B cell (primary cell): ENCODE results near the gene CREM. TPM values are rescaled to one million over a fixed set of nuclear protein-coding genes. Genes with fewer than 3 reads are reported as not detected.

Source experiments
- ATAC-seq: fragments of 200-7000 bp; cut with Tn5 transposase; one replicate; pipeline ENCODE4 v1.10.0; 2021; ENCODE audit warnings: low read depth, mild to moderate bottlenecking, moderate number of reproducible peaks, moderate library complexity
- CTCF ChIA-PET: fragments of 350-600 bp; sonication (Branson Sonifier 250); formaldehyde crosslinking; loops from one replicate; lab custom pipeline; 2021; ENCODE audit warnings: antibody characterized with exemption, inconsistent platforms; lab: Charles Lee
- POLR2A ChIA-PET: fragments of 350-600 bp; sonication (Branson Sonifier 250); formaldehyde crosslinking; loops from one replicate; lab custom pipeline; 2021; ENCODE audit warnings: antibody characterized with exemption; lab: Charles Lee
- DNase-seq: peaks from one replicate; pipeline ENCODE4 v3.0.0; 2013
- H2AFZ ChIP-seq: 2 replicates; pipeline ENCODE4 v1.6.1; 2012; ENCODE audit warnings: mild to moderate bottlenecking, low read depth, low read length; ENCODE audit not compliant: insufficient read depth, poor library complexity, severe bottlenecking
- H3K27ac ChIP-seq, 2 donors: 1 replicate in 1 of 2; 2 replicates in 1 of 2; pipeline ENCODE4 v1.5.1; 2012 to 2013; ENCODE audit warnings: low read length in 2 of 2, mild to moderate bottlenecking in 2 of 2, moderate library complexity in 1 of 2
- H3K27me3 ChIP-seq, 4 experiments: fragments of 200-600 bp in 1 of 4; sonication (generic) in 1 of 4; replicated peaks in 1 of 4; 1 replicate in 2 of 4; 2 replicates in 2 of 4; pipeline versions ENCODE4 v1.6.1 to v1.7.0; 2013 to 2016; ENCODE audit warnings: low read length in 3 of 4, mild to moderate bottlenecking in 2 of 4, mixed read lengths in 1 of 4, moderate library complexity in 1 of 4; ENCODE audit not compliant: insufficient read depth in 4 of 4, control insufficient read depth in 3 of 4; ENCODE audit errors: control extremely low read depth in 1 of 4
- H3K36me3 ChIP-seq, 2 experiments: replicated peaks in 1 of 2; 1 replicate in 1 of 2; 2 replicates in 1 of 2; pipeline versions ENCODE4 v1.6.1 to v1.7.1; 2013; ENCODE audit warnings: low read length in 1 of 2; ENCODE audit not compliant: insufficient read depth in 2 of 2, control insufficient read depth in 1 of 2; ENCODE audit errors: control extremely low read depth in 1 of 2, extremely low read depth in 1 of 2
- H3K4me1 ChIP-seq, 2 donors: fragments of 200-600 bp in 1 of 2; sonication (generic) in 1 of 2; 1 replicate in 1 of 2; 2 replicates in 1 of 2; pipeline versions ENCODE4 v1.5.1 to v1.6.1; 2013 to 2017; ENCODE audit warnings: low read length in 2 of 2; ENCODE audit not compliant: control insufficient read depth in 2 of 2, insufficient read depth in 2 of 2
- H3K4me2 ChIP-seq: replicated peaks from 2 replicates; pipeline ENCODE3; 2012; ENCODE audit warnings: mild to moderate bottlenecking, low read depth, low read length; ENCODE audit not compliant: poor library complexity, severe bottlenecking
- H3K4me3 ChIP-seq, 5 experiments: fragments of 200-600 bp in 1 of 5; sonication (generic) in 1 of 5; 1 replicate in 3 of 5; 2 replicates in 2 of 5; pipeline versions ENCODE4 v1.5.1 to v1.7.0; 2011 to 2016; ENCODE audit warnings: low read length in 4 of 5, mild to moderate bottlenecking in 4 of 5, low read depth in 2 of 5, control low read depth in 1 of 5, moderate library complexity in 1 of 5; ENCODE audit not compliant: insufficient read depth in 1 of 5; ENCODE audit errors: control extremely low read depth in 1 of 5, extremely low read depth in 1 of 5
- H3K79me2 ChIP-seq: fragments of 200-600 bp; sonication (generic); one replicate; pipeline ENCODE4 v1.6.0; 2016; ENCODE audit warnings: low read length; ENCODE audit not compliant: control insufficient read depth, insufficient read depth
- H3K9ac ChIP-seq: fragments of 200-600 bp; sonication (generic); 2 replicates; pipeline ENCODE4 v1.6.1; 2017; ENCODE audit warnings: mild to moderate bottlenecking, low read length, moderate library complexity
- H3K9me3 ChIP-seq, 3 donors: one replicate each; pipeline versions ENCODE4 v1.6.1 to v1.7.1; 2013; ENCODE audit warnings: low read length in 2 of 3; ENCODE audit not compliant: control insufficient read depth in 2 of 3, insufficient read depth in 1 of 3; ENCODE audit errors: control extremely low read depth in 1 of 3
- H4K20me1 ChIP-seq: 2 replicates; pipeline ENCODE4 v1.6.0; 2012; ENCODE audit warnings: mild to moderate bottlenecking, low read length; ENCODE audit not compliant: insufficient read depth, control insufficient read depth, poor library complexity, severe bottlenecking
- H3K27ac Mint-ChIP-seq: one replicate; pipeline ENCODE4 v1.8.0; 2021; ENCODE audit warnings: mixed read lengths
- H3K27me3 Mint-ChIP-seq: one replicate; pipeline ENCODE4 v1.8.0; 2021; ENCODE audit warnings: mixed read lengths
- H3K4me1 Mint-ChIP-seq: one replicate; pipeline ENCODE4 v1.8.0; 2021; ENCODE audit warnings: mixed read lengths
- H3K4me3 Mint-ChIP-seq: one replicate; pipeline ENCODE4 v1.8.0; 2021; ENCODE audit warnings: mixed read lengths
- H3K9me3 Mint-ChIP-seq: one replicate; pipeline ENCODE4 v1.8.0; 2022; ENCODE audit warnings: mixed read lengths; ENCODE audit not compliant: insufficient read depth
- CTCF ChIP-seq: fragments of 200-600 bp; IDR thresholded peaks from one replicate; pipeline ENCODE4 v1.8.0; 2022; ENCODE audit warnings: antibody characterized with exemption, mild to moderate bottlenecking
- EZH2 ChIP-seq: IDR thresholded peaks from 2 replicates; pipeline ENCODE4 v1.6.1; 2012; ENCODE audit warnings: borderline replicate concordance, low read depth, mild to moderate bottlenecking, moderate library complexity, low read length; ENCODE audit not compliant: insufficient read depth, poor library complexity, severe bottlenecking
- WGBS: methylation state at CpG from one replicate; pipeline ENCODE4 v1.1.5; 2013; ENCODE audit warnings: missing lambda C conversion rate; ENCODE audit not compliant: insufficient coverage; 5-methylcytosine and 5-hydroxymethylcytosine counted together
- intact Hi-C: fragments of 100-400 bp; cut with micrococcal nuclease; formaldehyde crosslinking; loops from one replicate; pipeline ENCODE4 v1.10.0; 2022
- polyA plus RNA-seq: library from polyadenylated mRNA; depleted of rRNA; stranded (reverse); fragments of >200 nt; gene quantifications from 2 replicates; pipeline ENCODE4 v1.2.3, GENCODE V29; 2012
- total RNA-seq, 2 donors: library from RNA; stranded (reverse); fragments of 120-200 nt in 1 of 2; gene quantifications; 1 replicate in 1 of 2; 2 replicates in 1 of 2; pipeline versions ENCODE4 v1.2.3 to v1.2.4, GENCODE V29; 2013 to 2022

Gene CREM
- total and polyA plus RNA-seq, 2 donors (not counting 1 experiment from before 2014, with no cell fraction given) = 7.3 to 94.6 TPM

GRCh38 chr10:35132727-35133126, 6.1 kb downstream of the CREM start:
- peak overlapping the region; percentile 66 for H3K4me2 ChIP-seq
- DNase-seq = no peak
- no peak overlapping the region for H3K4me3 ChIP-seq
- Mint-ChIP-seq H3K4me3 (peak overlapping the region; percentile 64), H3K27me3 (no peaks in the 10 kb centered on the region), H3K4me1 (peaks cover 63% of the 10 kb centered on the region), H3K27ac (peak overlapping the region; percentile 80), H3K9me3 (no peaks in the 10 kb centered on the region)
- peaks cover 36% of the 10 kb centered on the region for H3K79me2 ChIP-seq
- no CpG with 5 or more reads among the region's 2 CpGs for WGBS
- H3K9ac ChIP-seq = peak overlapping the region; percentile 13
- ChIA-PET CTCF (interaction anchor here (12.8 kb wide), 1 partner anchor 64 kb away, joined by 156 read pairs; no protein-coding TSS in a partner anchor), POLR2A (interaction anchor here (0.7 kb wide), 1 partner anchor 33 kb away, joined by 4 read pairs; no protein-coding TSS in a partner anchor)
- no peaks in the 10 kb centered on the region for H3K9me3 ChIP-seq
- intact Hi-C loops = loop anchor here (1.0 kb wide), 2 partner anchors 17 to 63 kb away; no protein-coding TSS in a partner anchor
- TF ChIP-seq EZH2 = no peak
- H3K27ac ChIP-seq = peak overlapping the region; percentile 53 to 69
- peaks cover 27 to 33% of the 10 kb centered on the region in 2 donors for H3K4me1 ChIP-seq
- ATAC-seq = no peak
- peak overlapping the region; percentile 13 for H2AFZ ChIP-seq
- H3K27me3 ChIP-seq = no peaks in the 10 kb centered on the region
- H4K20me1 ChIP-seq = no peaks in the 10 kb centered on the region
- no peaks in the 10 kb centered on the region for H3K36me3 ChIP-seq

- TF ChIP-seq CTCF (no peak), EZH2 (no peak)
- CTCF ChIA-PET = interaction anchor here (0.6 to 12.8 kb wide), 3 partner anchors 12 to 63 kb away, joined by 3 to 156 read pairs (median 3); no protein-coding TSS in a partner anchor
These were observed 6.9 kb downstream of the CREM start for GRCh38 chr10:35133586-35133985.

More at GRCh38 chr10:35133586-35133985, 6.9 kb downstream of the CREM start:
- peaks cover 24 to 27% of the 10 kb centered on the region in 2 donors for H3K4me1 ChIP-seq
- Mint-ChIP-seq H3K9me3 (no peaks in the 10 kb centered on the region), H3K4me3 (no peak overlapping the region), H3K27me3 (no peaks in the 10 kb centered on the region), H3K4me1 (peaks cover 59% of the 10 kb centered on the region), H3K27ac (peak overlapping the region; percentile 32)
- no peak overlapping the region for H3K4me2 ChIP-seq
- H3K4me3 ChIP-seq = no peak overlapping the region
- ATAC-seq (no peak), DNase-seq (no peak)
- H3K36me3 ChIP-seq = no peaks in the 10 kb centered on the region
- POLR2A ChIA-PET = interaction anchor here (0.6 kb wide), 2 partner anchors 12 to 62 kb away, joined by 3 to 4 read pairs; no protein-coding TSS in a partner anchor
- H3K9me3 ChIP-seq = no peaks in the 10 kb centered on the region
- H3K27ac ChIP-seq = no peak overlapping the region
- WGBS = 29% methylated on average over 1 of the region's 1 CpG
- H2AFZ ChIP-seq = no peak overlapping the region
- no peak overlapping the region for H3K9ac ChIP-seq
- intact Hi-C loops = no loop called here
- H4K20me1 ChIP-seq = no peaks in the 10 kb centered on the region
- no peaks in the 10 kb centered on the region for H3K27me3 ChIP-seq
- H3K79me2 ChIP-seq = peaks cover 29% of the 10 kb centered on the region
